Smooth muscle cell of the brain vasculature (primary cell): ENCODE measurements around the gene NEK5.
A peak's percentile ranks its signal among the peaks of the same experiment; 100 is the strongest.

Experiments
- DNase-seq: peaks from one replicate; pipeline ENCODE4 v3.0.0-alpha.2; 2012; ENCODE audit warnings: low read depth, low spot score

The NEK5 gene

DNA sequence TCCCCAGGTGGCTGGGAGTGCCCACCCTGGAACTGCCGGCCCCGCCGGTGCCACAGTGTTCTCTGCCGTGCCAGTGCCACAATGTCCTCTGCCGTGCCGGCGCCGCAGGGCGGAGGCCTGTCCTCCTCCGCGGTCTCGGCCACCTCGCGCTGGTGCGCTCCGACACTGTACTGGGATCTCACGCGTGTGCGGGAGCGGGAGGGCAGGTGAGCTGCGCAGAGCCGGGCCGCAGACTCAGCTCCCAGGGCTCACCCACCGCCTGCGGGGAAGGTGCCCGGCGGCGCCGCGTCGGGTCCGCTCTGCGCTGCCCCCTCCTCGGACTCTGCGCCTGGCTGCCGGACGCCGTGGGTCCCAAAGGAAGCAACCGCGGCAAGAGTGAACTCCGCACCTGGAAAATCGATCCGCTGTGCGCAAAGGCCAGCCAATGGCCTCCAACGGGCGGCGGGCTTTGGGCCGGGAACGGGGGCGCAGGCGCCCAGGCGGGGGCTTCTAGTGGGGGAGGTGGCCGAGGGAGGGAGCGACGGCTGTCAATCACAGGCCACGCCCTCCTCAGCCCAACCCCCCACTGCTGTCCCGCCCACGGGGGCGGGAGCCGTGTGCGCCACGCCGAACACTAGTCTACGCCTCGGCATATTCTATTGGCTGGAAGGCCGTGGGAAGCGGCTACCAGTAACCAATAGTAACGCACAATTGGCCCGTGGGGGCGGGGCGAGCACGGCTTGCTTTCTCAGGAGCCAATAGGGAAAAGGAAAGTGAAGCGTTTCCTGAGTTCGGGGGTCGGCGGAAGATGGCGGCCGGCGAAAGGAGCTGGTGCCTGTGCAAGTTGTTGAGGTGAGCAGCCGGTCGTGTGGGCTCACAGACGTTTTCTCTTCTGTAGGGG lies 117.0 kb downstream of the NEK5 start, which contains the start of gene ALG11:
TSS of gene ALG11 (plus strand) at position 767 of the 880 bp plus-strand sequence. CDS start at position 788, 21 bp downstream.
- peak; percentile 94 for DNase-seq

DNA sequence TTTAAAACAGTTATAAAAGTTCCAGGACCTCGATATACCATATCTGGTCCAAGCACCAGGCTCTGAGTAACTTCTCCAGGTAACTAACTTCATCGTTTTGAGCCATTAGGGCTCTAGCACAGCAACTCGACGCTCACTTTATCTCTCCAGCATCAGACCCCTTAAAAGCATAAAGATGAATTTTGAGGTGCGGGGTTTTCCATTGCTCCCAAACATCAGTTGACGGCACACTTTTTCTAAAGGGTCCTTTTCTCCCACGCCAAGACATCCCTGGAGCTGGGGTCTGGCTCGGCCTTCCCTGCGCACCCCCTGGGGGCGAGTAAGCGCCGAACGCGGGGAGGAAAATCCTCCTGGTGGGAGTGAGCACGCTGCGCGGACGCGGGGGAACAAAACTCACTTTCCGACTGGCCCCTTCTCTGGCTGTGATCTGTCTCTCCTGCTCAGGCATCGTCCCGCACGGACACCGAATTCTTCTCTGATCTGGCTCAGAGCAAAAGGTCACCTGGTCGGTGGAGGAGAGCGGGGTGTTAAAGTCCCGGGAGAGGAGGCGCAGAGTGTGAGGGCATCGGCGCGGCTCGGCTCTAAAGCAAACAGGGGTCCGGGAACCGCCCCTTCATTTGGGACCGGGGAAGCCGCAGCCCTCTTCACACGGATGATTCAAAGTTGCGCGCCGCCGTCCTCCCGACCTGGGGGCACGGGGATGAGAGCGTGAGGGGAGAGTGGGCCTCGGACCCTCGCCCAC lies 117.8 kb downstream of the NEK5 start, which contains the start of gene ATP7B:
TSS of gene ATP7B (minus strand) at position 561 of the 742 bp plus-strand sequence. CDS start at position 448, 113 bp downstream.
- DNase-seq, result no peak

DNA sequence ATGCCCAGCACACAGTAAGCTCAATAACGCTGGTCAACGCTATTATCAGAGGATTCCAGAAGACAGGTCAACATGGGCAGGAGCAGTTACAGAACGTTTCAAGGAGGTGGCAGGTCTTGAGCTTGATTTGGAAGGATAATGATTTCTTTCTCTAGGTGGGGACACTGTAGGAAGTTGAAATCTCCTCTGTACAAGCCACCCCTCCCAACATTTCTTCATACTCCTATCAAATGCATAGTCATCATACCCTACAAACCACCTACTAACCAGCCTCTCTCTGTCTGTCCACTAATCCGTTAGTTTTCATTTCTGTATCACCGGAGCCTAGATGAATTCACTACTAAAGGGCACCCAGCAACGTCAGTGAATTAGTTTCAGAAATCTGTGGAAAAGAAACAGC lies 118.9 kb downstream of the NEK5 start:
- DNase-seq, result no peak

DNA sequence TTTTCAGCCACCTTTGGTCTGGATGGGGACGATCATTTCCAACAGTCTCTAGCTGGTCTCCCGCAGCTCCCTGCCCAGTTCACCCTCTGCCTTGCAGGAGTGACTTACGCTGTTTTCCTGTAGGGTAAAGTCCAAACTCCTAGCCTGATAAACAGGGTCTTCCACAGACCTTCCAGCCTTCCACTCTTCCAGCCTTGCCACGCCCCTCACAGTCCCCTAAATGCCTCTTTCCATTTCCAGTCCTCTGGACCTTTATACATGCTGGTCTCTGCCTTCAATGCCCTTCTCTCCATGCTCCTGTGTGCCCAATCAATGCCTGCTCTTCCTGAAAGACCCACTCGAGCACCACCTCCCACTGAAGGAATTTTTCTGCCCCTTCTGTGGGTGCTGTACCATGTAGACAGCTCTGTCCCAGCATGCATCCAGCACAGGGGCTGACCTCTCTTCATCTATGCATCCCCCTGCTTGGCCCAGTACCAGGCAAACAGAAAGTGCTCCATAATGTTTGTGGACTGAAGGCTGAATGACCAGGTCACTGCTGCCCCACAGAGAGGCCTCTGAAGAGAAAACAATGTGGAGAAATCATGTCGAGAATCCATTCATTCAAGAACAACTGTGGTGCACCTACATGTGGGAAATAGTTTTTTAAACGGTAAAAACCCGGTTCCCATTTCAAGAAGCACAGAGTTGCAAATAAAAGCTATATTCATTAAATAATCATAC lies 122.2 kb downstream of the NEK5 start:
- no peak for DNase-seq

DNA sequence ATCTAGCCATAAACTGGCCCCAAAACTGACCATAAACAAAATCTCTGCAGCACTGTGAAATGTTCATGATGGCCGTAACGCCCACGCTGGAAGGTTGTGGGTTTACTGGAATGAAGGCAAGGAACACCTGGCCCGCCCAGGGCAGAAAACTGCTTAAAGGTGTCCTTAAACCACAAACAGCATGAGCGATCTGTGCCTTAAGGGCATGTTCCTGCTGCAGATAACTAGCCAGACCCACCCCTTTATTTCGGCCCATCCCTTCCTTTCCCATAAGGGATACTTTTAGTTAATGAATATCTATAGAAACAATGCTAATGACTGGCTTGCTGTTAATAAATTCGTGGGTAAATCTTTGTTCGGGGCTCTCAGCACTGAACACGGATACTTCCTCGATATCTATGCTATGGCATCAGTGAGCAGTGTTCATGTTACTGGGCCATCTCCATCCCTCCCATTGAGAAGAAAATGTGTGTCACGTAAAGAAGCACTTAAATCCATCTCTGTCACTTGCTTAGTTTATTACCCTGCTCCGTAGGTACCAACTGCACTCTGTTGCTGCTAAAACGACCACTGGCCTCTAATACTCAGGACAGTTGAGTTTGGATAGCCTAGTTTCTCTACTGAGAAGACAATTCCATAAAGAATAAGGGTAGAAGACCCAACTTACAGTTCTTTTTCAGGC lies 122.9 kb downstream of the NEK5 start:
- no peak for DNase-seq

DNA sequence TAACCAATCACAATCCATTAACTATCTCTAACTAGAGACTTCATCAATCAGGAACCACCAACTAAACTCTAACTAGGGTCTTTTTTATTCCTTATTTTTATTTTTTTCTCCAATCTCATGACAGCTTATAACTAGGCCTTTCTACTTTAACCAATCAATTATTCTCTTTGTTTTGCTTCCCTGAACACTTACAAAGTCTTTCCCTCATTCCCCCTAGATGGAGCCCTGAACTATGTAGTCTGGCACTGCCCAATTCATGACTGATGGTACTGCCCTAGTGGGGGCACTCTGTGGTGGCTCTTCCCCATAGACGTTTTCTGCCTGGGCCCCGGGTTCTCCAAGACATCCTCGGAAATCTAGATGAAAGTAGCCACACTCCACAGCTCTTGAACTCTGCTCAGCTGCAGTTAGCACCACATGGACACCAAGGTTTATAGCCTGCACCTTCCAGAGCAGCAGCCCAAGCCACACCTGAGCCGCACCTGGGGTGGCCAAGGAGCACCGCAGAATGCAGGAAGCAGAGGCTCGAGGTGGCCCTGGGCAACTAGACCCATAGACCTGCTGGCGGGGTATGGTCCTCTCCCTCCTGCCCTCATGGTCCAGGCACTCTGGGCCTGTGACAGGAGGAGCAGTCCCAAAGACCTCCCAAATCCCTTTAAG lies 124.2 kb downstream of the NEK5 start:
- no peak for DNase-seq

DNA sequence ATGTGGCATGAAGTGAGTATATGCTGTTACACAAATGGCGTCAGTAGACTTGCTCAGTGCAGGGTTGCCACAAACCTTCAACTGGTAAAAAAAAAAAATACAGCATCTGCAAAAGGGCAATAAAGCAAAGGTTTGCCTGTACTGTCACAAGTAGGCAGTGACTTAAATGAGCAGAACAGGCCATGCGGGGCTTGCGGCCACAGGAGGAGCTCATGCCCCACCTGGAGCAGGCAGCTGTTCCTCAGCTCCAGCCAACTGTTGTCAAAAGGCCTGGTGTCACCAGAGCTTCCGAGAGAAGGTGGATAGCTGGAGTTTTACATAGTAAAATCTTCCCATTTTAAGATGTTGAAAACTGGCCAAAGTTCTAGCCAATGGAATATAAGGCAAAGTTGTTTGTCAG lies 125.3 kb downstream of the NEK5 start:
- no peak for DNase-seq

DNA sequence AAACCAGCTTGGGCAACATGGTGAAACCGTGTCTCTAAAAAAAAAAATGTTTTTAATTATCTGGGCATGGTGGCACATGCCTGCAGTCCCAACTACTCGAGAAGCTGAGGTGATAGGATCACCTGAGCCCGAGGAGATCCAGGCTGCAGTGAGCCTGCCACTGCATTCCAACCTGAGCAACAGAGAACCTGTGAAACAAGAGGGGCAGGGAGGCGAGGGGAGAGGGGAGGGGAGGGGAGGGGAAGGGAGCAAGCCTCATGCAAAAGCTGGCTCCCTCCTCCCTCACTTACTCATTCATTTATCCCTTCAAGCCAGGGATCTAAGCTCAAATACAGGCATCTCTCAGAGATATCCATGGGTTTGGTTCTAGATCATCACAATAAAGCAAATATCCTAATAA lies 126.5 kb downstream of the NEK5 start:
- no peak for DNase-seq

DNA sequence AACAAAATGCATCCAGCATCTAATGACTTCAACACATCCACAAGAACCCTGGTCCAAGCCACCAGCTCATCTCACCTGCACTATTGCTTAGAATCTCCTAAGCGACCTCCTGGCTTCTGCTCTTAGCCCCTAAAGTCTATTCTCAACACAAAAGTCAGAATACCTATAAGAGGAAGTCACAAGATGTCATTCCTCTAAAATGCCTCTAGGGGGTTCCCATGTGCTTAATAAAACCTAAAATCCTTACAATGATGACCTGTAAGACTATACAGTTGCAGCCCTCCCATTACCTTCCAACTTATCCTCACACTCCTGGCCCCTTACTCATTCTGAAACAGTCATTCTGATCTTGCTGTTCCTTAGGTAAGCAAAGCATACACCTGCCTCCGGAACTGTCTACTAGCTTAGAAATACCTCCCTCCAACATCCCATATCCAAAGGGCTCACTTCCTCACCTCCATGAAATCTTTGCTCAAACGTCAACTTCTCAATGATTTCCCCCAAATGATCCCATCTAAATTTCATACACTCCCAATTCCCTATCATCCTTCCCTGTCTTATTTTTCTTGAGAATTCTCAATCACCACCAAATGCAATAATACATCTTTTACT lies 127.6 kb downstream of the NEK5 start:
- no peak for DNase-seq

DNA sequence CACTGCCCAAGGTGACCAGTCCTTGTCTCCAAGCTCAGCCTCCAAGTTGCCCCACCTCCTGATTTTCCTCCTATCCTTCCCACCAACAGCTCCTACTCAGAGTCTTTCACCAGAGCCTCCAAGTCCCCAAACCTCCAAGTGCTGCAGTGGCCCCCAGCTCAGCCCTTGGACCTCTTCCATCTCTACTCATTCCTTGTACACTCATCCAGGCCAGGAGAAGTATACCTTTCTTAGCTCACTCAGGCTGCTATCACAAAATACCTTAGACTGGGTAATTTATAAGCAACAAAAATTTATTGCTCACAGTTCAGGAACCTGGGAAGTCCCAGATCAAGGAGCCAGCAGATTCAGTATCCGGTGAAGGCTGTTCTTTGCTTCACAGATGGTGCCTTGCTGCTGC lies 129.0 kb downstream of the NEK5 start:
- no peak for DNase-seq

DNA sequence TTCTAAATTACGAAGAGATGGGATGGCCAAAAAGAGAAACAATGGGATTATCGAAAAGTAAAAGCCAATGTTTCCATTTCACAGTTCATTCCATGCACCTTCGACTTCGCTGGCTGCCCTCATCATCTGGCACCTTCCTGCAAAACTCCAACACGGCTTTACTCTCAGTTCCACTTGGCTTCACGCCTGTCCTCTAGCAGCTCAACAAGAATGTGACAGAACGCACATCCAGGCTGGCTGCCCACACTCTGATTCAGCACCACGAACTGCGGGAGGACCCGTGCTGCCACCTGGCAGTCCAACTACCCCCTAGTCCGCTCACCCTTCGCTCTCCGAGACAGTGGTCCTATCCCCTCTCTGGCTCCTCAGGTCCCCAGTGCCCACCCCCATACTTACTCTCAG lies 129.4 kb downstream of the NEK5 start:
- no peak for DNase-seq

DNA sequence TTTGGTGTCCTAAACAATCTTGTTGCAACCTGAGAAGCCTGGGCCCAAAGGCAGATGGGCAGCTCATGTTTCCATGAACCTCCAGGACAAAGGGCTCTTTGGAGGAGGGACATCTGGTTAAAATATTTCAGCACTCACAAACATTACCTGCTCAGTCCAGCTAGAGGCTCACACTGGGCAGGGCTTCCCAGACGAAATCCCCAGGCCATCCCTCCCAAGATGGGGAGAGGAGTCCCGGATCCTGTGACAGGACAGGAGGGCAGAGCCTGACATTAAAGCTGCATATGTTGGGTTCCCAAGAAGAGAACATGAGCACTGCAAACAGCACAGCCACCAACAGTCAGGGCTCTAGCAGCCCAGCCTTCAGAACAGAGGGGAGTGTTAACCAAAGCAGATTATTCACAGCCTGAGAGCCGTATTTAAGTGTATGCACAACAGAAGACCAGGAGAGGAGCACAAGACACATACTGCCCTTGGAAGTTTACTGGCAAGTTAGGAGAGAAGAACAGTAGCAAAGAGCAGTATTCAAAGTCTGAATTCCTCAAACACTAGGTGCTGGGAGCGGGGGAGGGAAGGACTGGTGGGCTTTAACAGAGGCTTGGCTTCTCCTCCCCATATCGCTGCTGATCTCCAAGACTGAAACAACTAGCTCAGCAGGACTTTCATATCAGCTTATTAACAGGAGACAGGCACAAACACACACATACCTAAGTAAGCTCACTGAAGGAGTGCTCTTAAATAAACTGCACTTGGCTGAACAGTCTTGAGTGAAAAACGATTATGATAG lies 130.0 kb downstream of the NEK5 start:
- no peak for DNase-seq

DNA sequence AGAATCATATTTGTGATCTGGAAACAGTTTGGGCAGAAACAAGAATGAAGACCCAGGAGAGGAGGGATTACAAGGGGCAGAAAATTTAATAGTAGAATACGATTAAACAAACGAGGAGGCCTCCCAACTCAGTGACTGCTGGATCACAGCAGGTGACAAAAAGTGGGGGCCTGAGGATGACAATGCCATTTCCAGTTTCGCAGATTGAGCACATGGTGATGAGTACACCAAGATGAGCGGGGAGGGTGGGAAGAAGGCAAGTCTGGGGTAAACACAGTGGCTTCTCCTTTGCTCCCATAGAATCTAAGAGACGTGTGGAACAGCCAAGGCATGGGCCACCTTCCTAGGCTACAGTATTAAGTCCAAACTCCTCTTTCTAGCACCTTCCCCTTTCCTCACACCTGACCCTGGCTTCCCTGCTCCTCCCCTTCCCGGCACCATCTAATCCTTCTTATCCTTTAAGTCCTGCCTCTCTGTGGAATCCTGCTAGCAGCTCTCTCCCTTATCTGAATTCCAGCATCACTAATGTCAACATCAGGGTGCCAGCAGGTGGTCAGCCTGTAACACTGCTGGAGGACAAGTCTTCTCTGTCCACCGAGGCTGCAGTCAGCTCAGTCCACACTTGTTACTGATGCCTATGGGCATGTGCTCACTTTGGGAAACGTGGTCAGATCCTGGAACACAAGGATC lies 131.1 kb downstream of the NEK5 start:
- DNase-seq, result no peak

DNA sequence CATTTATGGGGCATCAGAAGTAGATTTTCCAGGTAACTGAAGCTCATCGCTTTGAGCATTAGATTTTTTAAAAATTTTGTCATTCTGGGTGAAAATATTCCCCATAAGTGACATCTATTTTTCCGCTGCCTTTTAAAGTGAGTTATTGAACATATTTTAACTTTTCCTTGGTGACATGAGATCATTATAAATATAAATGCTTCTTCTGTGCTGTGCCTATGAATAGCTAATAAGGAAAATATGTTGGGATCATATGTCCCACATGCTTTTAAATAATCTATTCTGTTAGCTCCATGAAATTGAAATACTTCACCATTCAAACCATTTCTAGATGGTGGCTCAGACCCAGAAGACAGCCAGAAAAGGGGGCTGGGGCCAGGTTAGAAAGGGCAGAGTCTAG lies 131.7 kb downstream of the NEK5 start:
- no peak for DNase-seq

DNA sequence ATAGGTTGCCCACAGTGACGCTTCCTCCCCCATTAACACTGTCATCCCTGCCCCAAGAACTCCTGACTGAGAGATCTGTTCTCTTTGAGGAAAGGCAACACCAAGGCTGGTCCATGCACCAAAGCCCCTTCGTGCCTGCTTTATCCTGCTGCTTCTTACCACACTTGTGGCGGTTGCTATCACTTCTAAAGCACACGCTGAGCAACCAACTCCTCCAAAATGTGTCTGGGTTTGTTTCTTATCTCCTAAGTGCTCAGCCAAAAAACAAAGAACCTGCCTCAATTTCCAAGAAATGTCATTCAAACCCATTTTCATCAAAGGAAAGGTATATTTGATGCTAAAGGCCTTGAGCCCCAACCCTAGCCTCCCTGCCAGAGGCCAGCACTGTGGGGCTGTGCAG lies 132.2 kb downstream of the NEK5 start:
- DNase-seq, result no peak

DNA sequence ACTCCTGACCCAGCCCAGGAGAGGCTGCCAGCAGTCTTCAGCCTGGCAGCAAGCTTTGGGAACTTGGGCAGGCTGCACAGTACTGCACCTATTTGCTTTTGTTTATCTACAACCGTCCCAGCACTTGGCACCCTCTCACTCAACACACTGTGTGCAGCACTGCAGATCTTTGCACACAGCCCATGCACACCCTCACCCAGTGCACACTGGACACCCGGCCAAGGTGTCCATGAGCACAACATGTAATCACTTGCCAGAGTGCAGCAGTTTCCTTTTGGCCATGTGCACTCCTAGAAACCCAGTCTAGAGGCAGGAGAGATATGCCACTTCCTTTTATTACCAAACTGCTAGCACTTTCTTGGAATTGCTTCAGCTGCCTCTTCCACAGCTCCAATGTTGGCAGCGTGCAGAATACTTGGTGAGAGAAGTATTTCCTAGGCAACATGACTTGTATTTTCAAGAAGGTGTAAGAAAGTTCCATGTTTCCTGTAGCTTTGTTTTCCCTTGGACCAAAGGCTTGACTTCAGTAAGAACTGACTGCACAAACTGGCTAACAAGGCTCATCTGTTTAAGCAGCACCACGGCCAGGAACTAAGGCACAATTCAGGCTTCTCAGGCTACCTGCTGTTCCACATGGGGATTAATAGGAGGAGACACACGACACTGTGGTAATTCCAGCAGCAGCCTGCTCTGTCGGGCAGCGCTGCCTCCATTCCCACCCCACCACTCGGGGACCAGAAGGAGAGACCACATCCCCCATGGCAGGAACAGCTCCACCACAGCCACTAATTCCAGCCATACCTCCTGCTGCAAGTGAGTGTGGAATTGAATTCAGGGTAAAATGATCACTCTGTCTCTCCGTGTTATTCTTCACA lies 133.0 kb downstream of the NEK5 start:
- DNase-seq, result no peak

DNA sequence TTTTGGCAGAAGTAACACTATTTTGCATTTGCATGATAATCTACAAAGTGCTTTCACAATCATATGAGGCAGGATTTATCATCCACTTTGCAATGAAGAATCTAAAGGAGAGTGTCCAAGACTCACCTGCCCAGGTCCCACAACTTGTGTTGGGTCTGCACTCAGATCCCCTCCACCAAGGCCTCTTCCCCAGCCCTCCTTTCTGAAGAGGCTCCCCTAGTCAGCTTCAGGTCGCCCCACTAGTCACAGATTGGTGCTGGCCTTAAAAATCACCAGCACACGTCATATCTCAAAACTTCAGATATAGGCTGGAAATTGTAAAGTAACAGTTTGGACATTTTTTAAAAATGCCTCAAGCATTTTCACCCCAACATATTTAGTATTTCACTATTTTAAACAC lies 135.2 kb downstream of the NEK5 start:
- DNase-seq, result no peak

DNA sequence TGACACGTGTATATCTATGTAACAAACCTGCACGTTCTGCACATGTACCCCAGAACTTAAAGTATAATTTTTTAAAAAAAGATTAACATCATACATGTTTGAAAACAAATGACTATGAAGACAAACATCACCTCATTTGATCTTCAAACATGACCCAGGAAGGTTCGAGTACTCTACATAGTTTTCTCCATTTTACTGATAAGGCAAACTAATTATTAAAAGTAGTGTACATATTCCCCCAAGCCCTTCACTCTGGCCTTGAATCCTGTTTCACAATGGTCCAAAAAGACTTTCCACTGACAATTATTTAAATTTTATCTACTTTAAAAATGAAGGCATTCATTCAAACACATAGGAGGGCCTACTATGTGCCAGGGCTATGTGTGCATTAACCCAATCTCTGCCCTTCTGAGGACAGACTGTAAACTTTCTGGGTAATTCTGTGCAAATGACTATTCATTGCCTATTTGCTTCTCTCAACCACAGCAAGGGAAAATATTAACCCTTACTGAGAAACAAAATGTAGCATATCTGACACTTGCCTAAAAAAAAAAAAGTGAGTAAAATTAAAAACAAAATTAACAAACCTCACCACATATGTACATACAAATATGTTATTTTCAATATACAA lies 139.8 kb downstream of the NEK5 start:
- no peak for DNase-seq
